Calu3 (cell line): Measurements from ENCODE around the gene SHANK1. TPM values are rescaled to one million over a fixed set of nuclear protein-coding genes. Genes with fewer than 3 reads are reported as not detected.

Experiments used
- BruUV-seq: library from RNA; stranded (reverse); fragments of 400-500 nt; replicated peaks from 2 replicates; lab custom pipeline; 2021; lab: Mats Ljungman, UMichigan
- CTCF ChIA-PET: fragments of 300-600 bp; sonication (Branson Sonifier 250); formaldehyde crosslinking; loops from one replicate; lab custom pipeline; 2022; ENCODE audit warnings: antibody characterized with exemption; lab: Charles Lee
- DNase-seq: peaks from one replicate; pipeline ENCODE4 v3.0.0; 2022
- H3K27ac Mint-ChIP-seq: one replicate; pipeline ENCODE4 v1.8.0; 2022; ENCODE audit warnings: mixed read lengths; ENCODE audit not compliant: unreplicated experiment
- H3K27me3 Mint-ChIP-seq: one replicate; pipeline ENCODE4 v1.8.0; 2022; ENCODE audit warnings: mixed read lengths; ENCODE audit not compliant: unreplicated experiment
- H3K36me3 Mint-ChIP-seq: one replicate; pipeline ENCODE4 v1.8.0; 2022; ENCODE audit warnings: mild to moderate bottlenecking, moderate library complexity, mixed read lengths; ENCODE audit not compliant: insufficient read depth, unreplicated experiment
- H3K4me1 Mint-ChIP-seq: one replicate; pipeline ENCODE4 v1.8.0; 2022; ENCODE audit warnings: mild to moderate bottlenecking, low read depth, mixed read lengths; ENCODE audit not compliant: unreplicated experiment
- H3K4me3 Mint-ChIP-seq: one replicate; pipeline ENCODE4 v1.8.0; 2022; ENCODE audit warnings: mild to moderate bottlenecking, low read depth, moderate library complexity, mixed read lengths; ENCODE audit not compliant: unreplicated experiment
- H3K9me3 Mint-ChIP-seq: one replicate; pipeline ENCODE4 v1.8.0; 2022; ENCODE audit warnings: low read depth, mixed read lengths; ENCODE audit not compliant: unreplicated experiment
- CTCF ChIP-seq: fragments of 200-600 bp; IDR thresholded peaks from one replicate; pipeline ENCODE4 v1.8.0; 2022; ENCODE audit warnings: antibody characterized with exemption; ENCODE audit not compliant: unreplicated experiment
- intact Hi-C: fragments of 100-400 bp; cut with micrococcal nuclease; formaldehyde crosslinking; loops from one replicate; pipeline ENCODE4 v1.10.0; 2022; ENCODE audit not compliant: unreplicated experiment
- total RNA-seq: library from RNA; stranded (reverse); gene quantifications from 2 replicates; pipeline ENCODE4 v1.2.3, GENCODE V29; 2022

Gene SHANK1
- total RNA-seq, 1 experiment from 2014 or later = not detected

- Mint-ChIP-seq H3K9me3 (no peaks in the 10 kb centered on the region), H3K36me3 (no peaks in the 10 kb centered on the region), H3K4me1 (no peaks in the 10 kb centered on the region), H3K4me3 (no peak overlapping the region), H3K27ac (no peak overlapping the region), H3K27me3 (peaks cover 91% of the 10 kb centered on the region)
- intact Hi-C loops = loop anchor here (1.0 kb wide), 2 partner anchors 78 to 217 kb away; no protein-coding TSS in a partner anchor
- CTCF ChIA-PET = interaction anchor here (1.1 to 1.9 kb wide), 3 partner anchors 19 to 217 kb away, joined by 3 to 20 read pairs (median 9); no protein-coding TSS in a partner anchor
- TF ChIP-seq CTCF = peak; percentile 86
- DNase-seq = peak; percentile 68
- BruUV-seq = no TSS peak
These were observed 14.1 kb downstream of the SHANK1 start for GRCh38 chr19:50705422-50706019.

- Mint-ChIP-seq H3K27me3 (peaks cover 91% of the 10 kb centered on the region), H3K4me3 (no peak overlapping the region), H3K9me3 (no peaks in the 10 kb centered on the region), H3K4me1 (no peaks in the 10 kb centered on the region), H3K36me3 (no peaks in the 10 kb centered on the region), H3K27ac (no peak overlapping the region)
- no TSS peak for BruUV-seq
- CTCF ChIA-PET = interaction anchor here (0.7 to 1.9 kb wide), 9 partner anchors 9 to 392 kb away, joined by 3 to 25 read pairs (median 4); no protein-coding TSS in a partner anchor
- intact Hi-C loops = no loop called here
- DNase-seq = peak; percentile 40
- TF ChIP-seq CTCF = no peak
These were observed 15.4 kb downstream of the SHANK1 start for GRCh38 chr19:50703915-50704796.

GRCh38 chr19:50702871-50703829, 16.5 kb downstream of the SHANK1 start:
- TF ChIP-seq CTCF = peak; percentile 11
- no peak overlapping the region for H3K4me3 Mint-ChIP-seq
- peaks cover 91% of the 10 kb centered on the region for H3K27me3 Mint-ChIP-seq
- no peak overlapping the region for H3K27ac Mint-ChIP-seq
- H3K4me1 Mint-ChIP-seq = no peaks in the 10 kb centered on the region
- intact Hi-C loops = no loop called here
- DNase-seq = no peak
- CTCF ChIA-PET = interaction anchor here (0.7 to 1.9 kb wide), 10 partner anchors 8 to 393 kb away, joined by 3 to 25 read pairs (median 4); no protein-coding TSS in a partner anchor
- no peaks in the 10 kb centered on the region for H3K9me3 Mint-ChIP-seq
- no peaks in the 10 kb centered on the region for H3K36me3 Mint-ChIP-seq
- BruUV-seq = no TSS peak
